HEK293 (cell line): ENCODE data around the gene PLEKHH2.

ENCODE experiments used
- CTCF ChIA-PET: fragments of 350-600 bp; formaldehyde crosslinking; extraction: SDS; loops from one replicate; lab custom pipeline; 2021; ENCODE audit warnings: antibody characterized with exemption; lab: Yijun Ruan, JAX
- POLR2A ChIA-PET: fragments of 300-600 bp; formaldehyde crosslinking; extraction: SDS; loops from one replicate; lab custom pipeline; 2020; ENCODE audit warnings: antibody characterized with exemption, inconsistent platforms; lab: Yijun Ruan, JAX
- H3K27ac ChIP-seq: fragments of 200-500 bp; sonication (Bioruptor generic); 2 replicates; pipeline ENCODE4 v1.5.1; 2014; ENCODE audit warnings: low read depth, low read length, control low read depth, inconsistent platforms; ENCODE audit errors: extremely low read depth
- H3K36me3 ChIP-seq, 2 experiments: fragments of 200-500 bp in 1 of 2; sonication (Bioruptor generic) in 1 of 2; 1 replicate in 1 of 2; 2 replicates in 1 of 2; pipeline ENCODE4 v1.5.1; 2014 to 2017; ENCODE audit warnings: inconsistent platforms in 2 of 2, low read length in 2 of 2; ENCODE audit not compliant: control insufficient read depth in 2 of 2, insufficient read depth in 1 of 2
- H3K4me1 ChIP-seq: fragments of 200-500 bp; sonication (Bioruptor generic); 2 replicates; pipeline ENCODE4 v1.5.1; 2014; ENCODE audit warnings: mild to moderate bottlenecking, low read length, inconsistent platforms; ENCODE audit not compliant: control insufficient read depth, insufficient read depth
- H3K4me3 ChIP-seq: 2 replicates; pipeline ENCODE4 v1.5.1; 2011; ENCODE audit warnings: low read depth, mild to moderate bottlenecking, control low read depth, low read length, moderate library complexity
- H3K9me3 ChIP-seq: fragments of 200-500 bp; sonication (Bioruptor generic); 2 replicates; pipeline ENCODE4 v1.5.1; 2014; ENCODE audit warnings: low read depth, low read length, inconsistent platforms; ENCODE audit not compliant: control insufficient read depth, insufficient read depth
- BCL11B ChIP-seq: fragments of 450-650 bp; formaldehyde crosslinking; IDR thresholded peaks from 2 replicates; pipeline ENCODE4 v1.5.1; 2016; ENCODE audit warnings: low read depth, missing biosample characterization, missing genetic modification characterization
- GLI2 ChIP-seq: fragments of 450-650 bp; formaldehyde crosslinking; IDR thresholded peaks from 2 replicates; pipeline ENCODE4; 2017; ENCODE audit warnings: missing biosample characterization, missing genetic modification characterization, low read depth, borderline replicate concordance
- GLIS1 ChIP-seq: fragments of 450-650 bp; formaldehyde crosslinking; IDR thresholded peaks from 2 replicates; pipeline ENCODE4 v1.5.1; 2016; ENCODE audit warnings: missing biosample characterization, missing genetic modification characterization
- INSM2 ChIP-seq: fragments of 450-650 bp; formaldehyde crosslinking; IDR thresholded peaks from 2 replicates; pipeline ENCODE4 v1.5.1; 2016; ENCODE audit warnings: missing biosample characterization, missing genetic modification characterization
- MZF1 ChIP-seq: fragments of 450-650 bp; formaldehyde crosslinking; IDR thresholded peaks from 2 replicates; pipeline ENCODE4 v1.5.1; 2017; ENCODE audit warnings: missing biosample characterization, missing genetic modification characterization, borderline replicate concordance
- OVOL3 ChIP-seq: fragments of 450-650 bp; formaldehyde crosslinking; IDR thresholded peaks from 2 replicates; pipeline ENCODE4 v1.5.1; 2016; ENCODE audit warnings: missing biosample characterization, missing genetic modification characterization
- RBAK ChIP-seq: fragments of 450-650 bp; formaldehyde crosslinking; IDR thresholded peaks from 2 replicates; pipeline ENCODE4 v1.5.1; 2016; ENCODE audit warnings: missing biosample characterization, missing genetic modification characterization
- ZBTB44 ChIP-seq: fragments of 450-650 bp; IDR thresholded peaks from 2 replicates; pipeline ENCODE4 v1.5.1; 2018; ENCODE audit warnings: missing biosample characterization, mild to moderate bottlenecking, missing genetic modification characterization
- ZBTB48 ChIP-seq: fragments of 450-650 bp; formaldehyde crosslinking; IDR thresholded peaks from 2 replicates; pipeline ENCODE4 v1.5.1; 2016; ENCODE audit warnings: missing biosample characterization, missing genetic modification characterization
- ZFP37 ChIP-seq: fragments of 450-650 bp; formaldehyde crosslinking; IDR thresholded peaks from 2 replicates; pipeline ENCODE4 v1.5.1; 2016; ENCODE audit warnings: missing biosample characterization, missing genetic modification characterization
- ZNF112 ChIP-seq: fragments of 450-650 bp; formaldehyde crosslinking; IDR thresholded peaks from 2 replicates; pipeline ENCODE4 v1.5.0; 2017; ENCODE audit warnings: missing biosample characterization, missing genetic modification characterization
- ZNF138 ChIP-seq: fragments of 450-650 bp; formaldehyde crosslinking; IDR thresholded peaks from 2 replicates; pipeline ENCODE4 v1.5.1; 2016; ENCODE audit warnings: missing biosample characterization, missing genetic modification characterization, borderline replicate concordance
- ZNF140 ChIP-seq: fragments of 450-650 bp; formaldehyde crosslinking; IDR thresholded peaks from 2 replicates; pipeline ENCODE4 v1.5.1; 2016; ENCODE audit warnings: missing biosample characterization, missing genetic modification characterization
- ZNF148 ChIP-seq: fragments of 450-650 bp; formaldehyde crosslinking; IDR thresholded peaks from 2 replicates; pipeline ENCODE4 v1.5.0; 2017; ENCODE audit warnings: missing biosample characterization, missing genetic modification characterization, borderline replicate concordance
- ZNF157 ChIP-seq: fragments of 450-650 bp; formaldehyde crosslinking; IDR thresholded peaks from 2 replicates; pipeline ENCODE4 v1.5.1; 2016; ENCODE audit warnings: missing biosample characterization, missing genetic modification characterization
- ZNF175 ChIP-seq: fragments of 450-650 bp; formaldehyde crosslinking; IDR thresholded peaks from 2 replicates; pipeline ENCODE4 v1.5.1; 2016; ENCODE audit warnings: missing biosample characterization, missing genetic modification characterization
- ZNF214 ChIP-seq: fragments of 450-650 bp; formaldehyde crosslinking; IDR thresholded peaks from 2 replicates; pipeline ENCODE4 v1.5.1; 2017; ENCODE audit warnings: missing biosample characterization, mild to moderate bottlenecking, missing genetic modification characterization, borderline replicate concordance
- ZNF280D ChIP-seq: fragments of 450-650 bp; formaldehyde crosslinking; IDR thresholded peaks from 2 replicates; pipeline ENCODE4 v1.5.1; 2016; ENCODE audit warnings: missing biosample characterization, missing genetic modification characterization
- ZNF335 ChIP-seq: fragments of 450-650 bp; formaldehyde crosslinking; conservative IDR thresholded peaks from 2 replicates; pipeline ENCODE4 v1.5.1; 2016; ENCODE audit warnings: missing biosample characterization, missing genetic modification characterization
- ZNF366 ChIP-seq: fragments of 450-650 bp; formaldehyde crosslinking; conservative IDR thresholded peaks from 2 replicates; pipeline ENCODE4 v1.5.1; 2016; ENCODE audit warnings: missing biosample characterization, missing genetic modification characterization
- ZNF518A ChIP-seq: fragments of 450-650 bp; formaldehyde crosslinking; conservative IDR thresholded peaks from 2 replicates; pipeline ENCODE4 v1.5.1; 2016; ENCODE audit warnings: low read depth, missing biosample characterization, missing genetic modification characterization
- ZSCAN18 ChIP-seq: fragments of 450-650 bp; formaldehyde crosslinking; IDR thresholded peaks from 2 replicates; pipeline ENCODE4 v1.5.1; 2016; ENCODE audit warnings: missing biosample characterization, missing genetic modification characterization

The PLEKHH2 gene

GRCh38 chr2:43743706-43744105 lies 106.6 kb downstream of the PLEKHH2 start (continued):
- TF ChIP-seq ZSCAN18 (tag by site-specific recombination) (no peak), MZF1 (no peak)
- TF ChIP-seq, all 188 proteins: peak for 0

- ChIA-PET POLR2A (no interaction called here), CTCF (interaction anchor here (0.7 kb wide), 2 partner anchors 471 to 1340 kb away, joined by 3 read pairs; no protein-coding TSS in a partner anchor)
- H3K4me3 ChIP-seq, result no peak overlapping the region
- TF ChIP-seq GLI2 (tag by site-specific recombination) (no peak), ZNF140 (no peak), BCL11B (tag by site-specific recombination) (no peak), ZBTB44 (tag by site-specific recombination) (no peak), ZNF112 (tag by site-specific recombination) (no peak), ZNF175 (tag by site-specific recombination) (no peak), ZNF335 (tag by site-specific recombination) (no peak), ZNF518A (no peak), ZFP37 (tag by site-specific recombination) (no peak), OVOL3 (no peak), ZNF157 (tag by site-specific recombination) (no peak), ZNF366 (no peak), ZNF280D (no peak), ZBTB48 (tag by site-specific recombination) (no peak), RBAK (tag by site-specific recombination) (no peak), INSM2 (no peak), GLIS1 (tag by site-specific recombination) (no peak), ZNF148 (no peak), ZNF214 (no peak), ZNF138 (tag by site-specific recombination) (no peak)
- H3K36me3 ChIP-seq, result peaks cover 7 to 10% of the 10 kb centered on the region in 2 experiments
- H3K4me1 ChIP-seq, result no peaks in the 10 kb centered on the region
- no peak overlapping the region for H3K27ac ChIP-seq
- H3K9me3 ChIP-seq, result no peaks in the 10 kb centered on the region
Observed at GRCh38 chr2:43745457-43745856, 108.4 kb downstream of the PLEKHH2 start.
